Suprapubic skin (tissue), 4 donors: Measurements from ENCODE around the gene PDF. TPM values are rescaled to one million over a fixed set of nuclear protein-coding genes. Genes with fewer than 3 reads are reported as not detected.

Experiments
- DNase-seq, 2 donors: peaks; one replicate each; pipeline ENCODE4 v3.0.0-alpha.2; 2019; ENCODE audit warnings: low spot score in 2 of 2
- H3K27ac ChIP-seq: fragments of 200-600 bp; sonication (generic); one replicate; pipeline ENCODE4 v1.5.1; 2019
- H3K27me3 ChIP-seq: fragments of 200-600 bp; sonication (generic); one replicate; pipeline ENCODE4 v1.5.1; 2019
- H3K36me3 ChIP-seq: fragments of 200-600 bp; sonication (generic); one replicate; pipeline ENCODE4 v1.5.1; 2019
- H3K4me1 ChIP-seq: fragments of 200-600 bp; sonication (generic); one replicate; pipeline ENCODE4 v1.5.1; 2019
- H3K4me3 ChIP-seq: fragments of 200-600 bp; sonication (generic); one replicate; pipeline ENCODE4 v1.5.1; 2019; ENCODE audit warnings: mild to moderate bottlenecking
- H3K9me3 ChIP-seq: fragments of 200-600 bp; sonication (generic); one replicate; pipeline ENCODE4 v1.5.1; 2019
- CTCF ChIP-seq, 2 donors: fragments of 200-600 bp in 1 of 2; fragments of 450-650 bp in 1 of 2; sonication (generic) in 1 of 2; IDR thresholded peaks; one replicate each; pipeline ENCODE4 v1.5.1; 2016 to 2019; ENCODE audit warnings: antibody characterized with exemption in 2 of 2, mild to moderate bottlenecking in 1 of 2, moderate library complexity in 1 of 2
- EP300 ChIP-seq: sonication (generic); formaldehyde crosslinking; IDR thresholded peaks from one replicate; pipeline ENCODE4 v1.6.1; 2017; ENCODE audit warnings: antibody characterized with exemption
- POLR2A ChIP-seq, 2 donors: fragments of 450-650 bp; IDR thresholded peaks; one replicate each; pipeline ENCODE4 v1.6.1; 2017; ENCODE audit warnings: antibody characterized with exemption in 2 of 2, mild to moderate bottlenecking in 2 of 2, moderate library complexity in 2 of 2
- POLR2AphosphoS5 ChIP-seq, 3 donors: sonication (generic); formaldehyde crosslinking; IDR thresholded peaks; one replicate each; pipeline ENCODE4 v1.6.1; 2017; ENCODE audit warnings: antibody characterized with exemption in 3 of 3
- WGBS: methylation state at CpG from one replicate; pipeline ENCODE4 v1.1.5; 2018; 5-methylcytosine and 5-hydroxymethylcytosine counted together
- total RNA-seq, 4 donors: library from RNA; depleted of rRNA; stranded (reverse); fragments of >200 nt; gene quantifications; one replicate each; pipeline ENCODE4 v1.1.0, GENCODE V29; 2016

PDF gene
- total RNA-seq, 4 donors from 2014 or later, result 12.2 to 25.4 (median 21.2) TPM

GRCh38 chr16:69371564-69371963 lies 41.2 kb upstream of the PDF start:
- WGBS, result 93% methylated on average over 2 of the region's 2 CpGs

DNA sequence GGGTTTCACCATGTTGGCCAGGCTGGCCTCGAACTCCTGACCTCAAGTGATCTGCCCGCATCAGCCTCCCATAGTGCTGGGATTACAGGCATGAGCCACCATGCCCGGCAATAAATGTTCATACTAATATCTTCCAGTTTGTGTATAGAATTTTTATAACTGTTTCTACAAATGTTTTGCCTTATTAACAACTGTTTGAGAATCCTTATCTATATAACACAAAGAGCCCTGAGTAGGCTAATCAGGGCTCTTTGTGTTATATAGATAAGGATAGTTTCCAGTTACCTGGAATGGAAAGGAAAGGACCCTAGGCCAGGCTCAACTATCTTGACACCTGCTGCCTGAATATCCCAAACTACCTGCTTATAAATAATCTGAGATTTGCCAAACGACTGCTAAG lies 38.5 kb upstream of the PDF start:
- Histone ChIP-seq H3K4me3 (no peak overlapping the region), H3K27ac (no peak overlapping the region), H3K36me3 (peaks cover 96% of the 10 kb centered on the region), H3K9me3 (no peaks in the 10 kb centered on the region), H3K4me1 (no peaks in the 10 kb centered on the region), H3K27me3 (no peaks in the 10 kb centered on the region)
- 99% methylated on average over 4 of the region's 4 CpGs for WGBS
- DNase-seq, result no peak
- TF ChIP-seq CTCF (IDR thresholded peaks at IDR 0.05), result no peak
- no peak for TF ChIP-seq POLR2A (IDR thresholded peaks at IDR 0.05)
- TF ChIP-seq POLR2AphosphoS5 (IDR thresholded peaks at IDR 0.05), result no peak
- no peak for TF ChIP-seq EP300

More at GRCh38 chr16:69371564-69371963, 41.2 kb upstream of the PDF start:
- Histone ChIP-seq H3K4me1 (no peaks in the 10 kb centered on the region), H3K36me3 (peaks cover 71% of the 10 kb centered on the region), H3K27me3 (no peaks in the 10 kb centered on the region), H3K9me3 (no peaks in the 10 kb centered on the region), H3K4me3 (no peak overlapping the region), H3K27ac (no peak overlapping the region)
- DNase-seq, result no peak
- TF ChIP-seq POLR2A (IDR thresholded peaks at IDR 0.05), result no peak
- no peak for TF ChIP-seq POLR2AphosphoS5 (IDR thresholded peaks at IDR 0.05)
- TF ChIP-seq EP300, result no peak
- no peak for TF ChIP-seq CTCF (IDR thresholded peaks at IDR 0.05)

DNA sequence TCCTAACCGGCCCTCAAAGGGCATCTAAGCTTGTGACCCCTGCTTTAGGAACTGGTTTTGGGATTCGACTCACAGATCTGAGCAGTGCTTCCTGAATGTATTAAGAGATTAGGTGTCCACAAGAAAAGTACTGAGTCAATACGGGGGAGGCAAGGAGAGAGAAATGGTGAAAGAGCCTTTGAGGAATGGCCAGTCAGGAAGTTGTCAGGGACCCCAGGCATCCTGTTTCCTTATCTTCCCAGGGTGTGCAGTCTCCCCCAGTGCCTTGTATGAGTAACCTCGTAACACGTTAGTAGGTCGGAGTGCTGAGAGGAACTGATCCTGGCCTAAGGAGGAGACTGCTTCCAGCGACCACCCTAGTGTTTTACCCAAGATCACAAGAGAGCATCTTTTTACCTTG lies 37.6 kb upstream of the PDF start:
- 80% methylated on average over 7 of the region's 7 CpGs for WGBS
- peak in 1 of 2 donors; percentile 44 for DNase-seq
- Histone ChIP-seq H3K27ac (no peak overlapping the region), H3K4me3 (no peak overlapping the region), H3K9me3 (no peaks in the 10 kb centered on the region), H3K27me3 (no peaks in the 10 kb centered on the region), H3K4me1 (no peaks in the 10 kb centered on the region), H3K36me3 (peaks cover 98% of the 10 kb centered on the region)
- TF ChIP-seq POLR2A (IDR thresholded peaks at IDR 0.05) (no peak), EP300 (no peak), CTCF (IDR thresholded peaks at IDR 0.05) (no peak), POLR2AphosphoS5 (IDR thresholded peaks at IDR 0.05) (no peak)

- TF ChIP-seq POLR2AphosphoS5 (IDR thresholded peaks at IDR 0.05) (no peak), CTCF (IDR thresholded peaks at IDR 0.05) (no peak), POLR2A (IDR thresholded peaks at IDR 0.05) (no peak), EP300 (no peak)
- no peaks in the 10 kb centered on the region for H3K27me3 ChIP-seq
- no peak overlapping the region for H3K27ac ChIP-seq
- H3K36me3 ChIP-seq, result peaks cover 82% of the 10 kb centered on the region
- H3K4me3 ChIP-seq, result no peak overlapping the region
- no peaks in the 10 kb centered on the region for H3K4me1 ChIP-seq
- 90% methylated on average over 7 of the region's 7 CpGs for WGBS
- DNase-seq, result no peak
- H3K9me3 ChIP-seq, result no peaks in the 10 kb centered on the region
Observed at GRCh38 chr16:69366431-69366830, 36.0 kb upstream of the PDF start.

DNA sequence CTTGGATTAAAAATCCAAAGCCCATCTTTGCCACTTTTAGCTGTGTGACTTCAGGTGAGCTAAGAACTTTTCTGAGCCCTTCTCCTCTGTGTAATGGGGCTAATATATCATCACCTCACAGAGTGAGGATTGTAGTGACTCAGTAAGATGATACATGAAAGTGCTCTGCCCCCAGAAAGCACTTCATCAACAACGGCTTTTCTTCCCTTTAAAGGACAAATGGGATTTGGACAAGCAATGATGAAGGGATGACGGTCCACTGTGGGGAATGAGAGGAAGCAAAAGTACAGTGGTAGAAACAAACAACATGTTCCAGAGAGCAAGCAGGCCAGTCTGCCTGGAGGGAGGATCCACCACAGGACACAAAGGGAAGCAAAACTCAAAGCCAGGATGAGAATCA lies 35.5 kb upstream of the PDF start:
- Histone ChIP-seq H3K27me3 (no peaks in the 10 kb centered on the region), H3K9me3 (no peaks in the 10 kb centered on the region), H3K27ac (no peak overlapping the region), H3K4me1 (no peaks in the 10 kb centered on the region), H3K36me3 (peaks cover 78% of the 10 kb centered on the region), H3K4me3 (no peak overlapping the region)
- no peak for DNase-seq
- TF ChIP-seq EP300 (no peak), POLR2AphosphoS5 (IDR thresholded peaks at IDR 0.05) (no peak), CTCF (IDR thresholded peaks at IDR 0.05) (no peak)
- WGBS, result 90% methylated on average over 2 of the region's 2 CpGs
